Measurements from ENCODE around the gene NEK6. TPM values are rescaled to one million over a fixed set of nuclear protein-coding genes. Genes with fewer than 3 reads are reported as not detected.

Gene NEK6
- total RNA-seq, 1 donor from 2014 or later: 23.5 TPM

GRCh38 chr9:124394596-124394995, 136.8 kb downstream of the NEK6 start:
- no peak overlapping the region for H3K4me3 ChIP-seq (ENCODE audit: low read depth, low read length)
- no peak for DNase-seq (ENCODE audit: low read depth)
- TF ChIP-seq CTCF (conservative IDR thresholded peaks at IDR 0.05; ENCODE audit: low read depth, low read length): peak; percentile 28

DNA sequence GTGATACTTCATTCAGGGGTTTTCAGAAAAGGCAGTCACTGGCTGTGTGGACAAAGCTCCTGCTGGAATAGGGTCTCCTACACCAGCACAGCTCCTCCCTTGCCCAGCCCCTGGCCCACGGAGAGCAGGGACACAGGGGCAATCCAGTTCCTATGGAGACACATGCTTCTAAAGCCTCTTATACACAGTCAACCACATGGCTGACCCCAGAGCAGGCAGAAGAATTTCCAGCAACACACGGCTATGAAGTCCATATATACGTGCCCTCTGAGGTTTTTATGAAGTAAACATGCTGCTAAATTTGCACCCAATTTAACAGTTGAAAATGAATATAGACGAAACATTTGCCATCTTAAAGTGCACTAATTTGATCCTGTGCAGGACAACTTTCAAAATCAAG, 138.1 kb downstream of the NEK6 start:
- no peak overlapping the region for H3K4me3 ChIP-seq (ENCODE audit: low read depth, low read length)
- TF ChIP-seq CTCF (conservative IDR thresholded peaks at IDR 0.05; ENCODE audit: low read depth, low read length): no peak
- DNase-seq (ENCODE audit: low read depth): no peak

DNA sequence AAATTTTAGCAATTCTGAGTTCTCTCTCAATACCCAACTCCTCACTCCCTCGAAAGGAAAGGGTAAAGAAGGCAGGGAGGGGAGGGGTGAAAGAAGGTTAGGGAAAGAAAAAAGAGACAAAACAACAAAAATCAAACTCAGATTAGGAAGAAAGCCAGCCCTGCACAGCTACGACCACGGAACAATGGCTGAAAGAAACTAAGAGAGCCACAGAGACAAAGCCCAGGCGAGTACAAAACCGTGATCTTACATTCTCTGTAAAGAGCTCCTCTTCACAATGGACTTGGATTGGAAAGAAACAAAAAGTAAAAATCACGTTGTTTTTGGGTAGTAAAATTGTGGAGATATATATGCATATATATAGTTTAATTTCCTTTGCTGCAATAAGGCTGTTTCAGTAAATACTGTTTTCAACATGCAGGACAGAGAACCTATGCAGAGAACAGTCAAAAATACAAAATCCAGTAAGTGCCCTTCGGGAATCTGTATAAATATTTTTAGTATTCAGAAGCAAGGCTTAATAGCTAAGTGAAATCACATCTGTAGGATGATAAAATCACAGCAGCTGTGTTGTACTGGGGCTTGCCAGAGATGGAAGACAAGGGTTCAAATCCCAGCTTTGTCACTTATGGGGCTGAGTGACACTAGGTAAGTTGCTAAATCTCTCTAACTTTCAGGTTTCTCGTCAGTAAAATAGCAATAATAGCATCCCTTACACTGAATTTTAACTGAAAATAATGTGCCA, 140.6 kb downstream of the NEK6 start:
- no peak overlapping the region for H3K4me3 ChIP-seq (ENCODE audit: low read depth, low read length)
- DNase-seq (ENCODE audit: low read depth): no peak
- TF ChIP-seq CTCF (conservative IDR thresholded peaks at IDR 0.05; ENCODE audit: low read depth, low read length): no peak

DNA sequence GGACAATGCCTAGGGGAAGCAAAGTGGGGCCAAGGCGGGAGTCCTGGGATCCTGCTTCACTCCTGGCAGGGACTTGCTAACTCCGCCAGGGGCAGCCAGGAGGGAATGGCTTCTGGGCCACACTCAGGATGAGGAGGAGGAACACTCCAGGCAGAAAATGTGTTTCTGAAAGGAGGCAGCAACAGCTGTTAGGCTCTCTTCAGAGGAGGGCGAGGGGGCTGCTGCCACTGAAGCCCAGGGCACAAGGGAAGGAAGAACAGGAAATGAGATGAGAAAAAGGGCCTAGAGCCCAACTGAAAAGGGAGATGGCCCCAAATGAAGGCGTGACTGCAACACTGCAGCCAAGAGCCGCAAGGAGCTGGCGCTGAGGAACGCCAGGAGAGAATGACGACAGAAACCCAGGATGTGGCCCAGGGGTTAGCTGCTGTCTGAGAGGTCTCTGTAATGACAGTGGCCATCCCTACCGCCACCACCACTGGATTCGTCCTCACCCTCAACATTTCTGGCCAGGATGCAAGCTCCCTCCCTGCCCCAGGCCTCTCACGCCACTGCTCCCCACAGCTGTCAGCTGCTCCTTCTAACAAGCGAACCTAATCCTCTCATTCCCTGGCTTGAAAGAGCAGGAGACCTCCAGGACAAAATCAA, 141.7 kb downstream of the NEK6 start:
- H3K4me3 ChIP-seq (ENCODE audit: low read depth, low read length): no peak overlapping the region
- DNase-seq (ENCODE audit: low read depth): no peak
- no peak for TF ChIP-seq CTCF (conservative IDR thresholded peaks at IDR 0.05; ENCODE audit: low read depth, low read length)

- TF ChIP-seq CTCF (conservative IDR thresholded peaks at IDR 0.05; ENCODE audit: low read depth, low read length): no peak
- no peak overlapping the region for H3K4me3 ChIP-seq (ENCODE audit: low read depth, low read length)
- no peak for DNase-seq (ENCODE audit: low read depth)
These were observed 142.5 kb downstream of the NEK6 start for GRCh38 chr9:124399968-124400940.

Other genes starting within 250 kb of the NEK6 start
- gene LHX2, start 246.2 kb upstream of the NEK6 start, total RNA-seq: not detected in 2 replicates
- 193 and 348 TPM in 2 replicates for gene PSMB7, start 157.5 kb downstream of the NEK6 start, total RNA-seq
- not detected in 2 replicates for gene ADGRD2, start 192.5 kb downstream of the NEK6 start, total RNA-seq
- not detected in 2 replicates for gene NR5A1, start 249.4 kb downstream of the NEK6 start, total RNA-seq

Measured in epithelial cell of proximal tubule (primary cell).